ENCODE data around the gene MPDZ. TPM values are rescaled to one million over a fixed set of nuclear protein-coding genes. Genes with fewer than 3 reads are reported as not detected.

MPDZ gene
- total RNA-seq, 1 donor from 2014 or later = 14.0 TPM

- FAIRE-seq (no peak), DNase-seq (ENCODE audit: low read depth) (no peak)
- no peaks in the 10 kb centered on the region for H3K27me3 ChIP-seq (ENCODE audit: control insufficient read depth, insufficient read depth, low read length)
- no peak for TF ChIP-seq CTCF (IDR thresholded peaks at IDR 0.05; ENCODE audit: insufficient read depth, low read length, severe bottlenecking)
- no peaks in the 10 kb centered on the region for H3K36me3 ChIP-seq (ENCODE audit: control insufficient read depth, insufficient read depth, low read length)
- no peak overlapping the region for H3K4me3 ChIP-seq (ENCODE audit: low read depth, low read length)
Measured at GRCh38 chr9:13061390-13061789, 218.1 kb downstream of the MPDZ start.
